ENCODE data around the gene PRDM16.
"Not testable (repeated sequence)": the region's sequence is repeated elsewhere in the genome, so short reads cannot be mapped to it uniquely, and the experiment has no call there.

The PRDM16 gene

DNA sequence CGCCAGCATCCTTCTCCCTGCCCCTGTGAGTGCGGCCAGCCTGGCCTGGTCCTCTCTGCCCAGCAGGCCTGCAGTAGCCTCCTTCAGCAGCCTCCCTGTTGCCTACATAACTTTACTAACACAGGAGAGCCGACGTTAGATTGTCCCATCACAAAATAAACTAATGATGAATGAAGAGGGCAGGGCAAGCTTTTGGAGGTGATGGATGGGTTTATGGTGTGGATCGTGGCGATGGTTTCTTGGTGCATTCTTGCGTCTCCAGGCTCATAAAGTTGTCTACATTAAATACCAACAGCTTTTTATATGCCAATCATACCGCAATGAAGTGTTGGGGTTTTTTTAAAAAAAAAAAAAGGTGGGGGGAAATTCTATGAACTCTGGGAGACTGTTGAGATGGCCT, 164.5 kb downstream of the PRDM16 start:
- no peak for DNase-seq
- TF ChIP-seq GATA1 (IDR thresholded peaks at IDR 0.05; ENCODE audit: low read depth, low read length) (no peak), POLR2A (IDR thresholded peaks at IDR 0.05; ENCODE audit: low read length) (no peak)

DNA sequence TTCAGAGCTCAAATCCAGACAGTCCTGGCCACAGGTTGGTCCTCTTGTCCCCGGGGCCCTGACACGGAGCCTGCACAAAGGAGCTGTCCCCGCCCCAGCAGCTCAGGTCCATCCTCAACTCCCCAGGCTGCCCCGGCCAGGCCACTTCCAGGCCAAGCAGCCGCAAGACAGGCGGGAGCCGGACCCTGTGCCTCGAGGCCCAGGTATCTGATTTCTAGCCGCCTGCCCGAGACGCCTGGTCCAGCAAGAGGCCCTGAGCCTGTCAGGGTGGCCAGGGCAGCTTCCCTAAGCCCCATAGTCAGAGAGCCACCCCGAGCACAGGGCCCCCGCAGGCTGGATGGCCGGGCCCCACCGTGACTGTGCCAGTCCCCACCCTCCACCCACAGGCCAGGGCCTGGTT, 165.3 kb downstream of the PRDM16 start:
- no peak for DNase-seq
- no peak for TF ChIP-seq POLR2A (IDR thresholded peaks at IDR 0.05; ENCODE audit: low read length)
- TF ChIP-seq GATA1 (IDR thresholded peaks at IDR 0.05; ENCODE audit: low read depth, low read length) = no peak

DNA sequence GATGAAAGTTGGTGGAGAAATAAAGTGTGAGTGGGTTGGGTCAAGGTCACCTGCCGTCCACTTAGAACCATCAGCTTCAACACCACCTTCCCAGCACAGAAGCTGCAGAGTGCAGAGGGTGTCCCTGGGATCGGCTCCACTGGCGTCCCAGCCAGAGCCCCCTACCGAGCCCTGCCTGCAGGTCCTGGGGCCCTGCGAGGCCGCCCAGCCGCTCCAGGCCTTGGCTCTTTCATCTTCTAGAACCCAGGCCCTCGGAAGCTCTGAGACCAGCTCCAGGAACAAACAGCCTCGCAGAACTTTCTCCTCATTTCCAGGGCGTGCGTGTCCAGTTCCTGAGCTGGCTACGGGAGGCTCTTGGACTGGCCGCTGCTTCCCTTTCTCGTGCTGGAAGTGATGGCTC, 166.0 kb downstream of the PRDM16 start:
- DNase-seq = no peak
- TF ChIP-seq POLR2A (IDR thresholded peaks at IDR 0.05; ENCODE audit: low read length) (no peak), GATA1 (IDR thresholded peaks at IDR 0.05; ENCODE audit: low read depth, low read length) (no peak)

DNA sequence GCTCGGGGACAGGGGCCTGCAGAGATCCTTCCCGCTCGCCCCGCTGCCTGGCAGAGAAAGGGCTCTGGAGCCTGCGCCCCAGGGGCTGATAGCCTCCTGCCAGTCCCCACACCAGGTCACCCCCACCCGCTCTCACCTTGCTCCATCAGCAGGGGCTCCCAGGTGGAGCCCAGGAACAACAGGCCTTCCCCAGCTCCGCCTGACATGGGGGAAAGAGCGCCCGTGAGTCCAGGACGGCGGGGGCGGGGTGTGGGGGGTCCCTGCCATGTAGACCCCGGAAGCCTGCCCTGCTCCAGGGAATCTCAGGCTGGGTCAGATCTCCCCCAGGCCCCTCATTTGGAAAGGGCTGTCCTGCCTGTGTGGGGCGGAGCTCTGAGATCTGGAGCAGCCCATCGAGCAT, 166.5 kb downstream of the PRDM16 start:
- no peak for TF ChIP-seq GATA1 (IDR thresholded peaks at IDR 0.05; ENCODE audit: low read depth, low read length)
- TF ChIP-seq POLR2A (IDR thresholded peaks at IDR 0.05; ENCODE audit: low read length) = no peak
- no peak for DNase-seq

DNA sequence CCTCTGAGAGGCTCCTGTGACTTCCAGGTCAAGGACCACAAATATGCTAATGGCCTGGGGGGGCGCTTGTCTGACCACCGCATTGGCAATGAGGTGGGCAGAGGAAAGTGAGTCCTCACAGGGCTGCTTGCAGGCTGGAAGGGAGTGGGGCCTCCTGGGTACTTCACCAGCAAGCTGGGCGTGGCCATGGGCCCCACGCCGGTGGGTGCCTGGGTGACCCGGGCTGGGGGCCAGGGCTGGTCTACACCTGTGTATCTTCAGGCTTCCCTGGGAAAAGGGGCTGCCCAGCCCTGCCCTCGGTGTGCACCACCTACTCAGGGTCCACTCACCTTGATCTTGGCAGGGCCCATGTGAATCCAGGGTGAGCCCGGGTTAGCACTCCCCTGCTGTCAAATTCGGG, 167.4 kb downstream of the PRDM16 start:
- TF ChIP-seq GATA1 (IDR thresholded peaks at IDR 0.05; ENCODE audit: low read depth, low read length) (no peak), POLR2A (IDR thresholded peaks at IDR 0.05; ENCODE audit: low read length) (no peak)
- DNase-seq = no peak

DNA sequence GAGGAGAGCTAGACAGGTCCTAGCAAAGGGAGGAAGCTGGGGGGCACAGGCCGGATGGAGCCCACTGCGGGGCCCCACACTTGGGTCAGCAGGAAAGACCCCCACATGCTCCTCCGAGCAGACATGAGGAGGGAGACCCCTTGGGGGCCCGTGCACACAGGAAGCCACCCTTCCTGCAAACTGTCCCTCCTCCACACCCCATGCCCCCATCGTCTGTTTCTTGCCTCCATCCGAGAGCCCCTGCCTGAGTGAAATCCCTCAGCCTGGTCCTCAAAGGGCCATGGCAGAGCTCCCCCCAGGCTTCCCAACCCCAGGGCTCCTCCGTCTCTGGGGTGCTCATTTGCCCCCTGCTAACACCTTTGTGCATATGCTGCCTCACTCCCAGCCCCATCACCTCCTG, 168.0 kb downstream of the PRDM16 start:
- no peak for DNase-seq
- no peak for TF ChIP-seq POLR2A (IDR thresholded peaks at IDR 0.05; ENCODE audit: low read length)
- TF ChIP-seq GATA1 (IDR thresholded peaks at IDR 0.05; ENCODE audit: low read depth, low read length) = no peak

DNA sequence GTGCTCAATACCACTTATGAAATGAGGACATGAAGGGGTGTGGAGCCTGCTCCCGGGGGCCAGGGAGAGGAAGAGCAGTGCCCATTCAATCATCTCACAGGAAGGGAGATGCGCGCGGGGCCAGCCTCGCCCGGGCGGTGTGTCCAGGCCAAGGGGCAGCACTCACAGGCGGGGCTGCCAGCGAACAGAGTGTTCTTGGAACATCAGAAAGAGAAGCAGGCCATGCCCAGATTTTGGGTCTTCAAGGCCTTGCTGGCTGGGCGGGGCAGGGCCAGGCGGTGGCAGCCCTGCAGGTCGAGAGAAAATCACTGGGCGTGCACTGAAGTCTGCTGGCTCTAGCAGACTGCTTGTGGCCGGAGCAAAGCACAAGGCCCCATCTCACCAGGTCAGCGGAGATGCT, 168.6 kb downstream of the PRDM16 start:
- no peak for TF ChIP-seq GATA1 (IDR thresholded peaks at IDR 0.05; ENCODE audit: low read depth, low read length)
- TF ChIP-seq POLR2A (IDR thresholded peaks at IDR 0.05; ENCODE audit: low read length) = no peak
- no peak for DNase-seq

DNA sequence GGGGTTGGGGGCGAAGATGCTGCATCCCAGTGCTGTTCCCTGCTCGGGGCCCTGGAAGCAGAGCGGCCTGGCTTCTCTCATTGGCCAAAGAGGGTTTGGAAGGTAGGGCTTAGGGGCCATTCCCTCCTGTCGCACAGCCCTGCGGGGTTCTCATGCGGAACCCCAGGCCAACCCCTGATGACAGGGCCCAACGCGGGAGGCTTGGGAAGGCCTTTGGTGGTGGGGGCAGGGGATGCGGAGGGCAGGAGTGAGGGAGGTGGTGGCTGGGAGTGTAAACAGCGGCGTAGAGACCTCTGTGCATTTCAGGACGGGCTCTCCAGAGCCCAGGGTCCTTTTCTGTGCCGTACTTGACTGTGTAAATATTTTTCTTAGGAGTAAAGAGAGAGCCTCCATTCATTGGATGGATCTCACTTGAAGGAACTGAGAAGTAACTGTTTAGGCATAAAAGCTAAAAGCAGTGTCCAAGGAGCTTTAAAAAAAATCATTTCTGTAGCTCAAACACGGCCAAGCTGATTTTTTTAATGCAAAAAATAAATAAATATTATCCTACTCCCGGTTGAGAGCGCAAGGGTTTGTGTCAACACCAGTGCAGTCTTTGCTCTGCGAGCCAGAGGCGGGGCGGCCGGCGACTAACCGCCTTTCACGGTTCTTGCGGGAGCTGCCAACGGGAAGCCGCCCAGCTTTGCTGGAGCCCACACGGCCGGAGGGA, 169.1 kb downstream of the PRDM16 start:
- DNase-seq = no peak
- no peak for TF ChIP-seq POLR2A (IDR thresholded peaks at IDR 0.05; ENCODE audit: low read length)
- no peak for TF ChIP-seq GATA1 (IDR thresholded peaks at IDR 0.05; ENCODE audit: low read depth, low read length)

DNA sequence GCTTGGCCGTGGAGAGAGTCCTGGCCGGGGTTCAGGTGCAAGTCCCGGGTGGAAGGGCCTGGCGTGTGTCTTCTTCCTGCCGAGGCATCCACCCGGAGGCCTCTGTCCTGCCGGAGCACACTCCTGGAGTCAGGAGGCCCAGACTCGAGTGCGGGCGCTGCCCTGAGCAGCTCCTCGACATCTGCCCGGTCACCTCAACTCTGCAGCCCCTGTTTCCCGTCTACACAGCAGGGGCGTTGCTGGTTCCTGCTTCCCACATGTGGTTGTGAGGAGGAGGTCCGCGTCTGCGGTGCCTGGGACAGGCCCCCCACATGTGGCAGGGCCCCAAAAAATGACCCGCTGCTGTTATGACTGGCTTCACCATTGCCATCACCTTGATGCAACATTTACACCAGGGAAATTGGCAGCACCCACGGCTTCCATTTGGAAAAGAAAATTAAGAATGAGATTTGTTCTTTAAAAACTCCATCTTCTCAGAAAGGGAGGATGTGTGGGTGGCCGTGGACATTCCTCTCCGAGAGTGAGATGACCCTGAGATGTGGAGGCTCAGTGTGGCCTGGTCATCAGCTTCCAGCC, 169.8 kb downstream of the PRDM16 start:
- no peak for DNase-seq
- TF ChIP-seq GATA1 (IDR thresholded peaks at IDR 0.05; ENCODE audit: low read depth, low read length) (no peak), POLR2A (IDR thresholded peaks at IDR 0.05; ENCODE audit: low read length) (no peak)

DNA sequence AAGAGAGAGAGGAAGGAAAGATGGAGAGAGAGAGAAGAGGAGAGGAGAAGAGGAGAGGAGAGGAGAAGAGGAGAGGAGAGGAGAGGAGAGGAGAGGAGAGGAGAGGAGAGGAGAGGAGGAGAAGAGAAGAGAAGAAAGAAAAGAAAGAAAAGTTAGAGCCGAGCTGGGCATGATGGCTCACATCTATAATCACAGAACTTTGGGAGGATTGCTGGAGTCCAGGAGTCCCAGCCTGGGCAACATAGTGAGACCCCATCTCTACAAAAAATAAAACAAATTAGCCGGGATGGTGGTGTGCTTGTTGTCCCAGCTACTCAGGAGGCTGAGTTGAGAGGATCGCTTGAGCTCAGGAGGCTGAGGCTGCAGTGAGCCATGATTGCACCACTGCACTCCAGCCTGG, 171.0 kb downstream of the PRDM16 start:
- not testable (repeated sequence) for DNase-seq

DNA sequence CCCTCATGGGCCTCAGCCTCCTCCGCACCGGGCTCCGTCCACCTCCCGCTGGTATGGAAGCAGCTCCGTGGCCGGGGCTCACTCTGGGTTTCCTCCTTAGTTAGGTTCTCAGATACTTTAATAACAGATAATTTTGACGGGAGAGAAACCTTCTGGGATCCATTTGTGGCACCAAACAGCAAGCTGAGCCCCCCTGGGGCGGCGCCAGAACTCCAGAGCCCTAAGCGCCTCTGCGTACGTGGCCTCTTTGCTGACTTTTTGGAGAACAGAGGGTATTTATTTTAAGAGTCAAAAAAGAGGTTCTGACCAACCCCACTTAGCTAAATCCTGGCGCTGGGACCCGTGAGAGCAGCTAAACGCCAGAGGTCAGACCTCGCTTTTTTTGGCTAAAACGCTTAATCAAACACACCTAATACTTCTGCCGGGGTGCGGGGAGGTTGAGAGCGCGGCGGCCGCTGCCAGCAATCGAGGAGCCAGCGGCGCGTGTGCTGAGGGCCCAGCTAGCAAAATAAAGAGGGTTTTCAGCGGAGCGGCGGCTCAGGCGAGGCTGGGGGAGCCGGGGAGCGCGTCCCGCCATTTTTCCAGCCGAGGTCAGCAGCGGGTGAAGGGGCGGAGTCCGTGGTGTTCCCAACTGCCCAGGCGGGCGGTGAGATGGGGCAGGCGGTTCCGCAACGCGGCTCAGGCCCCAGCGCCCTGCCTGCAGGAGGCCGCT, 171.7 kb downstream of the PRDM16 start:
- no peak for TF ChIP-seq GATA1 (IDR thresholded peaks at IDR 0.05; ENCODE audit: low read depth, low read length)
- TF ChIP-seq POLR2A (IDR thresholded peaks at IDR 0.05; ENCODE audit: low read length) = no peak
- no peak for DNase-seq

DNA sequence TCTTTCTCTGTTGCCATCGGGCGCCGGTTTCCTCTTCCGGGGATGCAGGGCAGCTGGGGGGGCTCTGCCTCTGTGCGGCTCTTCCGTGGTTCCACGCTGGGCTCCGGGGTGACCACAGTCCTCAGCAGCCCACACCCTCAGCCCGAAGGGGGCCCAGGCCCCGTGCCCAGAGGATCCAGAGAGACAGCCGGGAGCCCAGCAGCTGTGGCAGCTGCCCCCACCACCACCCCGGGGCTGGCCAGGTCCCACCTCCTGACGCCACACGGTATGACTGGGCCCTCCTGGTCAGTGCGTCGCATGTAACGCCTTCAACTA, 172.2 kb downstream of the PRDM16 start:
- DNase-seq = no peak
- TF ChIP-seq GATA1 (IDR thresholded peaks at IDR 0.05; ENCODE audit: low read depth, low read length) = no peak
- TF ChIP-seq POLR2A (IDR thresholded peaks at IDR 0.05; ENCODE audit: low read length) = no peak

DNA sequence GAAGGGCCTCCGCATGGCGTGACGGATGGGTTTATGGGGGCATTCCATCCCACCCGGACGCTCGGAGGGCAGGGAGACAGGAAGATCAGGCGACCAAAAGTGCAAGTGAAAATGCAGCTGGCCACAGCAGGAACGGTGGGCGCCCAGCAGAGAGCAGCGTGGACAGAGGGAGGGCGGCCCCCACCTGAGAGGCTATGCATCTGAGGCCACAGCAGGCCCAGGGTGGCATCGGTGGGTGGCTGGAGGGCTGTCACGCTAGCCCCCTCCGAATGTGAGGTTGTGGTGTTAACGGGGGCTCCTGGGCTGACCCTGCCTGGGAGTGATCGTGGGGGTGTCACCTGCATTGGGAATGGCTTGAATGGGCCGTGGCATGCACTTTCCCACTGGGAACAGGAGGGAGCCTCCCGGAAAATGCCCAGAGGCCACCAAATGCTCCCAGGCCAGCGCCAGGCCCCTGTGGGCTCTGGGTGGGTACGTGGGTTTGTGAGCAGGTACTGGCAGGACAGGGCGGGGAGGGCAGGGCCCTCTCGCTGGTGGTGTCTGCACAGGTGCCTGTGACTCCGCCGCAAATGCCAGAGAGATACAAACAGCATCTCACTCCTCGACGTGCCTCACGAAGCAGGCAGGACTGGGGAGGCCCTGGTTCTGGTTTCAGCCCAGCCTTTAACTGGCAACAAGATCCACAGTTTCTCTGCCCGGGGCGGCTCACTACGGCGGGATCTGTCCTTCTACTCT, 172.8 kb downstream of the PRDM16 start:
- DNase-seq = no peak
- no peak for TF ChIP-seq GATA1 (IDR thresholded peaks at IDR 0.05; ENCODE audit: low read depth, low read length)
- no peak for TF ChIP-seq POLR2A (IDR thresholded peaks at IDR 0.05; ENCODE audit: low read length)

DNA sequence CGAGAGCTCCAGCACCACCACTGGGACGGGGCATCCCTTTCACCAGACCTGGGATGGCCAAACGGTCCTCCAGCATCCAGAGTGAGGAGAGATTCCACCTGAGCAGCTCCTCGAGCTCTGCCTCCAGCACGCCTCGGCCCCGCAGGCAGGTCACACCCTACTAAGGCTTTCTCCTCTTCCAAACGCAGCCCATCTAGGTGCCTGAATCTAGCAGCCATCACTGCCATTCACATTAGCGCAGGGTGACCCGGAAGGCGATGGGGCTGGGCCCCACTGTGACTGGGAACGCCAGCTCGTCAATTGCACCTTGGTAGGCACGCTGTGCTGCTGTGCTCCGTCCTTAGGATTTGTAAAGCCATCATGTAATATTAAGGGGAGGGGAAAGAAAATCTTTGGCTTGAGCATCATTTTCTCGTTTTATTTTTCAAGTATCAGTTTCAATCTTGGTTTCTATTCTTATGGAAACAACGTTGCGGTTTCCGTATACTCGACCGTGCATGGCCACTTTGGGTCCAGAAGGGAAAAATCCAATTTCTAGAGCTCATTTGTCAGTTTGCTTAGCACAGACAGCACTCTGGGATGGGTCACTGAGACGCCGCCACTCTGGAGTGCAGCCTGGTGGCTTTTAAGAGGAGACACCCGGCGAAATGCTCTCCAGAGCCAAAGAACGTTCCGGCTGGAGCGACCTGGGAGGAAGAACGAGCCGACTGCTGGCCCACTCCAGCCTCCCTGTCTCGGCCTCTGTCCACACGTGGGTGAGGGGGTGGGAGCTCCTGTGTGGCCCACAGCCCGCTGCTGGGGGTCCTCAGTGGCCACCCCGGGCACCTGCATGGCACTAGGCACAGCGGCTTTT, 173.6 kb downstream of the PRDM16 start:
- TF ChIP-seq POLR2A (IDR thresholded peaks at IDR 0.05; ENCODE audit: low read length) (no peak), GATA1 (IDR thresholded peaks at IDR 0.05; ENCODE audit: low read depth, low read length) (no peak)
- DNase-seq = no peak

Data from erythroblast (primary cell).